Putamen (tissue), 1 donor: Measurements from ENCODE around the gene GP5.

Experiments used
- DNase-seq: peaks from one replicate; pipeline ENCODE4 v3.0.0-alpha.2; 2016; ENCODE audit warnings: low spot score

Gene GP5

DNA sequence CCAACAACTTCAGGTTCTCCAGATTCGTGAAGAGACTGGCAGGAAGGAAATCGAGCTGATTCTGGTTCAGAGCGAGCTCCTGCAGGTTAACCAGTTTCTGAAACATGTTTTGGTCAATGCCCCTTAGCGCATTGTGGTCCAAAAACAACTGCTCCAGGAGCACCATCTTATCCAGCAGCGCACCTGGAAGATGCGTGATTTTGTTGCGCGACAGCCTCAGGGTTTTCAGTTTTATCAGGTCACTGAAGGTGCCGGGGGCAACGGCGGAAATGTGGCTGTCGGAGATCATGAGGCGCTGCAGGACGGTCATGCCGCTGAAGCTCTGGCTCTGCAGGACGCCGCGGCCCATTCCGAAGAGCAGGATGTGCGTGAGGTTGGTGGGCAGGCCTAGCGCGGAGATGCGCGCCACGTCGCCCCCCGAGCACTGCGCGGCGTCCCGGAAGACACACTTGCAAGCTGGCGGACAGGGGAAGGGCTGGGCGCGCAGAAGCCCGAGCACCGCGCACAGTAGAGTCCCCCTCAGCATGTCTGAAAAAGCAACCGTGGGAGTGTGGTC is 1.2 kb downstream of the GP5 start:
- no peak for DNase-seq

DNA sequence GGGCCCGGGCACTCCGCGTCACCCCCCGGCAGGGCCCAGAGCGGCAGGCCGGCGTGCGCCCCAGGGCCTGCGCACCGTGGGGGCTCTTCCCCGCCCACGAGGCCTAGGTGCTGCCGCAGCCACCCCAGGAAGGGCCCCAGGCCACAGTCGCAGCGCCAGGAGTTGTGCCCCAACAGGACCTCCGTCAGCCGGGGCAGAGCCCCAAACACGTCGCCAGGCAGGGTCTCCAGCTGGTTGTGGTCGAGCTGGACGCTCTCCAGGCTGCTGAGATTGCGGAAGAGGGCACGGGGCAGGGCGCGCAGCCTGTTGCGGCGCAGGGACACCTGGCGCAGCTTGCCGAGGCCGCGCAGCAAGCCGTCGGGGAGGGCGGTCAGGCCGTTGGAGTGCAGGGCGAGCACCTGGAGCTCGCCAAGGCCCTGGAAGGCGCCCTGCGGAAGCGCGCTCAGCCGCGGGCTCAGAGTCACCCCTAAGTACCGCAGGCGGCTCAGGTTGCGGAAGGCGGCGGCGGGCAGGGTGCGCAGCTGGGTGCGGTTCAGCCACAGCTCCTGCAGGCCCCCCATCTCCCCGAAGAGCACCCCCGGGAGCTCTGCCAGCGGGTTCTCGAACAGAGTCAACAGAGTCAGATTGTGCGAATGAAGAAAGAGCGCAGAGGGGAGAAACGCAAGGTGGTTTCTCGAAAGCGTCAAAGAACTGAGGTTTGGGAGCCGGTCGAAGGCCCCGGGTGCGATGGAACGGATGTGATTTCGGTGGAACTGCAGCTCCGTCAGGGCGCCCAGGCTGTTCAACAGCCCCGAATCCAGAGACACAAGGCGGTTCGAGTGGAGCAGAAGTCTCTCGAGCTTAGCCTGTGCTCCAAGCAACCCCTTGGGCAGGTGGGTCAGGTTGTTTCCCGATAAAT is 2.0 kb downstream of the GP5 start:
- DNase-seq: no peak

DNA sequence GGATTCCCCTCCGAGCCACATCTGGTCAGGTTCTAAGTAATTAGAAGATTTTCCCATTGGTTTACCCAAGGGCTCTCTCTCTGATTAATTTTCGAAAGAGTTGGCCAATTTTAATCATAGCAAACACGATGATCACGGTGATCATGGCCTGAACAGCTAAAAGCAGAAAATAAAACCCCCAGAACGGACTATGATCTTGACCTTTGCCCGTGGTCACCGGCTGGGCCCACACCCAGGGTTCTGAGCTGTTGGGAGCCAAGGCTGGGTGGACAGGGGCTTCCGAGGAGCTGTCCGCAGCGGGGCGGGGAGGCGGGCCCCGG is 2.6 kb downstream of the GP5 start:
- no peak for DNase-seq

DNA sequence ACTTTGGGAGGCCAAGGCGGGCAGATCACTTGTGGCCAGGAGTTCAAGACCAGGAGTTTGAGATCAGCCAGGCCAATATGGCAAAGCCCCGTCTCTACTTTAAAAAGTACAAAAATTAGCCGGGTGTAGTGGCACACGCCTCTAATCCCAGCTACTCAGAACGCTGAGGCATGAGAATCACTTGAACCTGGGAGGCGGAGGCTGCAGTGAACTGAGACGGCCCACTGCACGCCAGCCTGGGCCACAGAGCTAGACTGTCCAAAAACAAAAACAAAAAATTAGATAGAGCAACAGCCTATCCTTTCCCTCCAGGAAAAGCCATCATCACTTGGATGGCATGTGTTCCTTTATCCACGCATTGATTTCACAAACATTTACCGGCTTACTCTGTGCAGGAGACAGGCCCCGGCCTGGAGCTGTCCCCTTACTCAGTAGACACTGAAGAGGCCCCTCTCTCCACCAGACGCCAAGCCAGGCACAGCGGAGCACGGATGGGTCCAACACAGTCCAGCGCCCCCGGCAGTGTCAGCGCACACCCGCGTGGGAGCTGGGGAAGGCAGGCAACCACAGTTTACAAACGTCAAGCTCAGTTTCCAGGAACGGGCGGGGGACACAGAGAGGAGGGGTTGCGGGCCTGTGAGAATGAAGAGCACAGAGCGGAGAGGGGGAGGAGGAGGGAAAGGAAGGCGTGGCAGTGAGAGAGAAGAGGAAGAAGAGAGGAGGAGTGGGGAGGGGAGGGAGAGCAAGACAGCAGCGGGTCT is 3.1 kb downstream of the GP5 start:
- DNase-seq: peak; percentile 23

DNA sequence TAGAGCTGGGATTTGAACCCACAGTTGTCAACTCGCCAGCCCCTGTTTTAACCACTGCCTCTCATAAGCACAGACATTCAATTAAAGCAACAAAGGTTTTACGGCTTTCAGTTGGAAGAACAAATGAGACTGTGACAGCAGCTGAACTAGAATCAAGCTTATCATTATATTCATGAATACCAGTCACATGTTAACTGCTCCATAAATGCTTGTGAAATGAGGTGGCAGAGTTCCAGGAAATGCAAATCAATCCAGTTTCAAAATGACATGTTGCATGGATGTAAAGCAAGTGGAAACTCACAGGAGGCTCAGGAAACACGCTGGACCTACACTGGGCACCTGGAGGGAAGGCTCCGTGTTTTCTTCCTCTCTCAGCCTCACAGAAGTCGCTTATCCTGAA is 3.9 kb downstream of the GP5 start:
- peak; percentile 59 for DNase-seq

DNA sequence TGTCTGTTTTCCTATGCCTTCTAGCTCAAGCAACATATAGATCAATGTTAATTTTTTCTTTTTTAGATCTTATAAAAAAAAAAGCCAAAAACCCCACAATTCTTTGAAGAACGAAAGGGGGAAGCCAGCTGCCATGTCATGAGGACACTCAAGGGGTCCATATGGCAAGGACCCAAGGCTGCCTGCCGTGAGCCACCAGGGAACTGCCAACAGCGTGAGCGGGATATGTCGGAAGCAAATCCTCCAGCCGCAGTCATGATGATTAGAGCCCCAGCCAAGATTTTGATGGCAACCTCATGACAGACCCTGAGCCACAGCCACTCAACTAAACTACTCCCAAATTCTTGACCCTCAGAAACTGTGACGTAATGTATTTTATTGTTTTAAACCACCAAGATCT is 6.5 kb downstream of the GP5 start:
- no peak for DNase-seq

DNA sequence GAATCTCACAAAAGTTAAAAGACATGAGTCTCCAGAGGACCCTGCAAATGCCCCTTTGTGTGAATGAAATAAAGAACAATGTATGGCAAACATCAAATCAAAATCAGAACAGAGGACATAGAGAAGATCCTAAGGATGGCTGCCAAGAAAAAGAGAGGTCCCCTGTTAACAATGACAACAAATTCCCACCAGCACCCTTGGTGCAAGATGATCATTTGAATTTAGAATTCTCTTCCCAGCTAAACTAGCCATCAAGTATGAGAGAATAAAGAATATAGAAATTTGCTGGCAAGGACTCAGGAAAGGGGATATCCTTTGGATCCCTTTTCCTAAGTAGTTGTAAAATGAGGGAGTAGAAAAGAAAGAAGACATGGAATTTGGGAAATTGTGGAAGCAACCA is 8.2 kb downstream of the GP5 start:
- no peak for DNase-seq

DNA sequence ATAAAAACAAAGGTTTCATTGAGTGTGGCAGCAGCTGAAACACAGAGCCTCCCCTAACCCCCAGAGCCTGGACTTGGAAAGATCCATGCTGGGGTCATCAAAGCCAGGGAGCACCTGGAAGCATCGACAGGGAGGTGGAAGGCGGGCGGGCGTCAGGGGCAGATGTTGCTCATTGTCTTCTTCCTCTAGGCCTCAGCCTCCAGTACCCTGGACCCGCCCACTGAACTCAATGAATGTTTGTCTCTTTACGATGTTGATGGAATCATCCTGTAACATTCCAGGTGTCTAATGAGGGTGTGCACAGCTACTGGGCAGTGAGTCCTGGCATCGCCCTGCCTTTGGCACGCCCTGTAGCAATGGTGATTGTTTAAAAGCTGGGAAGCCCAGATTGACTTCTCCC is 9.8 kb downstream of the GP5 start:
- DNase-seq: no peak

DNA sequence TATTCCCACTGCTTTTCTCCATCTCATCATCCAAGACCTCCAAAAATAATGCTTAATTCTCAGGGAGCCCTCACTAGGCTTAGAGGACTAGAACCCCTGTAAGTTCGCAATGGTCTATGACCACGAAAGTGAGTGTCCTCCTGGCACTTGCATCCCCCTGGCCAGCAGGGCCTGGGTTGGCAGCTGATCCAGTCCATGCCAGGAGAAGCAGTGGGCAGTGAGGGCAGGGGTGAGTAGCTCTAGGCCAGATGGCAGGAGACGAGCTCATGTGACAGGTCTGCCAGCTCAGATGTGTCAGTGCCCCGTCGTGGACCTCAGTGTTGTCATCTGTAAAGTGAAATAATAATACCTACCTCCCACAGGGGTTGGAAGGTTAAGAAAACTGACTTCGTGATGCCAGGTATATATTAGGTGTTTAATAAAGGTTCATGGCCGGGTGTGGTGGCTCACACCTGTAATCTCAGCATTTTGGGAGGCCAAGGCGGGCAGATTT is 11.1 kb downstream of the GP5 start:
- no peak for DNase-seq

DNA sequence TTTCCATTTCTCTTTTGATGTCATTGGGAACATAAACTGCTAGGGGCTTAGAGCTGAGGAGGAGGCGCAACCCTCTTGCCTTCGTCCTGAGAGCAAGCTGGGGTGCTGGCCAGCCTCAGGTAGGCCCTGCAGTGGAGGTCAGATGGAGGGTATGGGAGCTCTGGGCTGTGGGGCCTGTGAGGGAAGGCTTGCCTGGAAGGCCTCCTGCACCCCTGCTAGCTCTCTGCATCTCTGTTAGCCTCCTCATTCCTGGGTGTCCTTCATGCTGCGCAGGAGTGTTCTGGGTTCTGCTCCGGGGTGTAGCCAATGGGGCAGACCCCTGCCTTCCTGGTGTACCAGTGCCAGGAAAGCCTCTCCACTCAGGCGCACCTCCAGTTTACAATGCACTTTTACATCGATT is 11.8 kb downstream of the GP5 start:
- DNase-seq: no peak

DNA sequence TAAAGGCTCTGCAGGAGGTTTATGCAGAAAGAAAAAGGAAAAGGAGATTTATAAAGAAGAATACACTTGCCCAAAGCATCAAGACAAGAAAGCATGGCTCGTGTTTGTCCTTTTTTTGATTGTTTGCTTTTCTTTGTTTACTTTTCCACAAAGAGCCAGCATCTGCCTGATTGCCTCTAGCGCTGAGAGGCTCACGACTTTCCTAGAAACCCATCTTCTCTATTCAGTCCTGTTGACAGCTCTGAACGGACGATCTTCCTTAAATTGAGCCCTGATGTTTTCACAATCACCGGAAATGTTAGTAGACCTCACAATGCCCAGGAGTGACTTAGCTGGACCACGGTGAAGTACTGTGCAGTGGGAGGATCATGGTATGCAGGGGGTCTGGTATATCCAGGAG is 12.4 kb downstream of the GP5 start:
- DNase-seq: no peak

DNA sequence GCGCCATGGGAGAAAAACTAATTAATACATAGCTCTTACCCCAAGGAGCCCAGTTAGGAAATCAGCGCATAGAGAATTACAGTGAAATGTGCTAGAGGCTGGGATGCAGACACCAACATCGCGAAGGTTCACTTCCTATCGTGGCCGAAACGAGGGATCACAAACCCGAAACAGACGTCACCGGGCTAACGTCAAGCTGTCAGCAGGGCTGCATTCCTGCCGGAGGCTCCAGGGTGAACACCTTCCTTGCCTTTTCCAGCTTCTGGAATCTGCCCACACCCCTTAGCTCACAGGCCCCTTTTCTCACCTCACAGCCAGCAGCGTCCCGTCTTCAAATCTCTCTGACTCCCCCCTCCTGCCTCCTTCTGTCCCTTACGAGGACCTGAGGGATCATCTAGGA is 13.0 kb downstream of the GP5 start:
- no peak for DNase-seq

DNA sequence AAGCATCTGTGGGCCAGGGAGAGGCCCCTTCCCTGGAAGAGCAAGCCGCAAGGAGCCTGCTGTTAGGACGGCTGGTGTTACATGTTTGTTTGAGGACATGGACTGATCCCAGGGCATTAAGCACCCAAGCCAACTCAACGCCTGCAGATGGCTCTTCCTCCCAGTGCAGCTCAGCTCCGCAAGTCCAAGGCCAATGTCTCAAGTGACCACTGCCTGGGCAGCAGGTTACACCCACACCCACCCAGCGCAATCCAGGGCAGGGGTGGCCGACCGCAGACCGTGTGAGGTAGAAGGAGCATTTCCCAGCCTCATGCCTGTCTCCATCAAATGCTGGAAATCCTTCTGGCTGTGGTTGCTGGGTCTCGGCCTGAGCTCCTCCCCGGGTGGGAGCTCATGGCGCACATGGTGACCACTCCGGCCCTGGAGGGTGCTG is 14.5 kb downstream of the GP5 start:
- DNase-seq: no peak

DNA sequence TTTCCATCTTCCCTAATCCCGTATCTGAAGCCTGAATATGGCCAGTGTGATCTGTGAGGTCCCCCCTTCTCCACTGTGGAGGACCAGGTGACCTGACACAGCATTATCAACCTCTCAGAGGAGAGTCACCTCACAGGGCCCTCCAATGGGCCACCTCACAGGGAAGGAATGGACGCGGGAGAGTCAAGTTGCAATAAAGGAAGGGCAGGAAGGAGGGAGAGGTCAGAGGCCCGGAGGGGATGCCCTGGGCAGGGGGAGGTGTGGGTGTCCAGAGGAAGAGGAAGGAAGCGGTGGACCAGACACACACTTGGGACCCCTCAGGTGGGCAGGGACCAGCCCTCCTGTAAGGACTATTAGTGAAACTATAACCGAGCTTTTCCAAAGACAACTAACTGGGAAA is 14.9 kb downstream of the GP5 start:
- DNase-seq: no peak

DNA sequence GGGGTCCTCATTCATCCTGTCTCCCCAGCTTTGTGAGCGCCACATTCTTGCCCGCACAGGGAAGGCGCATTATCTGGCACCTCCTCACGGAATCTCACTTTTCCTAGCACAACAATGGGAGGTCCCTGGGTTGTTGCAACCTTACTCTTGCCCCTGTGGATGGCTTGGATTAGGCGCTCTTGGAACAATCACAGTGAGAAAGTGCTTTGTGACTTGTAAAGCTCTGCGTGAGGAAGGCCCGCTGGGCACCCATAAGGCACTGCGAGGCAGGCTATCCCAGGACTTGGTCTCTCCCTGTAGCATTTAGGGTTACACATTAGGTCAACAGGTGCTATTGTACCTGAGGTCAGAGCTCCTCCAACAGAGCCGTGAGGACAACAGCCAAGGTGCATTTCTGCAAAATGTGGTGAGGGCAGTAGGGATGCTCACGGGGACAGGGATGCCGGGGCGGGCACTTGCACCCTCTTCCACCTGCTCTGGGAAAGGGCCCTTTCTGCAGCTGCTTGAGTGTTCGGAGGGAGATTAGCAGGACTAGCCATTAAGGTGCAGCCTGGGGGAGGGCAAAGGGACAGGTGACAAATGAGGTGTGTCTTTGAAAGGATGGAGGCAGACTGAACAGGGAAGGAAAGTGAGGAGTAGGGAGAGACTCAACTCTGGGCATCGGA is 15.7 kb downstream of the GP5 start:
- DNase-seq: no peak

DNA sequence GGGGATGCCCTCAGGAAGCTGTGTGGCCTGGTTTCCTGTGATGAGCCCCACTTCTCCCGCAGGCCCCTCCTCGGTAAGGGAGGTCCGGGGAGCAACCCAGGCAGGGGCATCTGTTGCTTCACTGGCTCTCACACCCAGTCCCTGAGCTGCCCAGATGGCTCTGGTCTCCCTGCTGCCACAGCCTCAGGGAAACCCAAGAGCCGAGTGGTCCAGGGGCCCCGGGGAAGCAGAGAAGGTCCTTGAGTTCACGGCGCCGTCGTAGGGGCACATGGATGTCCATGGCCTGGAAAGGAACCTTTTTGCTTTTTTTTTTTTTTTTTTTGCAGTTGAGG is 16.2 kb downstream of the GP5 start:
- DNase-seq: no peak

DNA sequence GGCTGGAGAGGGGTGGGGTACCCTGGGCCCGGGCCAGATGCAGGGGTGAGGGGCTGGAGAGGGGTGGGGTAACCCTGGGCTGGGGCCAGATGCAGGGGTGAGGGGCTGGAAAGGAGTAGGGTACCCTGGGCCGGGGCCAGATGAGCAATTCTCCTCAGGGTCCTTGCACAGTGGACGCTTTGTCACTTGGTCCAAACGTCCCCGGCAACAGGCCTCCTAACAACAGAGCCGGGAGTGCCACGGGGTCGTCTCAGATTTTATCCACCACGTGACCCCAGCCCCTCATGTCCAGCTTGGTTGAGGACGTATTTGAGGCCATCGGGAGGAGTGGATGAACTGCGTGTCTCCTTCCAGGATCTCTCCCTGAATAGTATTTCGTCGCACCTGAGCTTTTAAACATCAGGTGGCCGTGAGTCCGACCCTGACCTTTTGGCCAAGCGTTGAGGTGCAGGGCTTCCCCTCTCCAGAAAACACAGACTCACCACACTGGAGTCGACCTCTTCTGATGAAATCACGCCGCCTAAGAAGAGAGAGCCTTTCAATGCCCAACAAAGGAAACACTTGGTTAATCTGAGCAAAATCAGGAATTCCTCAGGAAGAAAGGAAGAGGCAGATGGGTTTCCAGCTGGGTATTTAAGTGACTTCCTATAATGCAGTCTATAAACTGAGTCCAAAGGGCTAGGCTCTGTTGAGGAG is 16.7 kb downstream of the GP5 start:
- DNase-seq: no peak

DNA sequence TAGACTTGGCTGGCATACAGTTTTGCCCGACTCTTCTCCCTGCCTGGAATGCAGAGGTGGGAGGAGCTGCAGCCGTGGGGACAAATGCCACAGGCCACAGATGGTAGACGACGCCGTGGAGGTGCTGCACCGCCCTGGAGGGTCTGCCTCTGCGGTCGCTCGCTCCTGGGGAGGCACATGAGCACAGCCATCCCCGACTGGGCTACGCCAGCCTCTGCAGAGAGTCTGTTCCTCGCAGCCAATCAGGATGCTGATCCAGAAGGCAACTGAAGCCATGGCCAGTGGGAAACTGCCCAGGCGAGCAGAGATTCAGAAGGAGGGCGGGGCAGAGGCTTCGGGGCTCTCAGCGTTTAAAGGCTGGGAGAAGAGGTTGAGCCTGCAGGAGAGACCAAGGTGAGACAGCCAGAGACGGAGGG is 17.6 kb downstream of the GP5 start:
- DNase-seq: no peak

DNA sequence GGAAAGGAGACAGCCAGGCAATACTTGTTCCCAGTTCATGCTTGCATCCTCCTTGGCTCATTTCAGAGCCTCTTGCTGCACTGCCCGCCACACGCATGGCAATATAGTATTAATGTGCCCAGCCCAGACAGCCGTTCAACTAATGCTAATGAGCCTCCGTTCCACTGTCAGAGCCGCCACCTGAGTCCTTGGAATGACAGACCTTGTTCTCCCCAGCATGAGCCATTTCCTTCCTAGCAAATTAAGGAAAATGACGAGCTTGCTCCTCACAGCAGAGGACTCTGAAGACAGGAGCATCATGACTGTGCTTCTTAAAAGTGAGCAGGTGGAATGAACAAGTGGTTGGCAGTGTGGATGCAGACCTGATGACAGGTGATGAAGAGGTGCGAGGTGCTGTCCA is 18.7 kb downstream of the GP5 start:
- no peak for DNase-seq

DNA sequence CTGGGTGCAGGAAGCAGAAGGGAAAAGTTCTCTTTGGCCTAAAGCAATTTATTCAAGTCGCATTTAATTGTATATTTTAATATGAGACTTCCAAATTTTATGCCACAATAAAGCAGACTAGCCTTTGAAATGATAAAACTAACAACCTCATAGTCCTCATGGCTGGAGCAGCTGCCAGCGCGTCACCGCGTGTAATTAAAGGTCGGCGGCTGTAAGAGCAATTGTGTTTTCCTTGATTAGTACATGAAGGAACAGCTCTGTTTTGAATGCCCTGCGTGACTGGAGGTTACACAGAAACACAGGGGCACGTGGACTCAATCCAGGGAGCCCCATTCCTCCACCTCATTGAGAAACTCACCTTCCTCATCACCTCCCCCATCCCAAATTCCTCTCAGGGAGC is 19.4 kb downstream of the GP5 start:
- DNase-seq: no peak

DNA sequence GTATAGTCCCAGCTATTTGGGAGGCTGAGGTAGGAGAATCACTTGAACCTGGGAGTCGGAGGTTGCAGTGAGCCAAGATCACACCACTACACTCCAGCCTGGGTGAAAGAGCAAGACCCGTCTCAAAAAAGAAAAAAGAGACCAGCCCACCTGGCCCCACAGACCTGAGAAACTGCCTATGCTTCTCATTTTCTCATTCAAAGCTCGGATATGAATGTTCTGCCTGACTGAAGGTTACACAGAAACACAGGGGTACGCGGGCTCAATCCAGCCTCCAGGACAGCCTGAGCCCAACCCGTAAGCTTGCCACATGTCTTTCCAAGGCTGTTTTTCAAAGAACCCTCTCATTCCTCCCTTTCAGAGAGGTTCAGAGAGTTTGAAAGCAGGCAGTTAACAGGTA is 19.8 kb downstream of the GP5 start:
- no peak for DNase-seq

DNA sequence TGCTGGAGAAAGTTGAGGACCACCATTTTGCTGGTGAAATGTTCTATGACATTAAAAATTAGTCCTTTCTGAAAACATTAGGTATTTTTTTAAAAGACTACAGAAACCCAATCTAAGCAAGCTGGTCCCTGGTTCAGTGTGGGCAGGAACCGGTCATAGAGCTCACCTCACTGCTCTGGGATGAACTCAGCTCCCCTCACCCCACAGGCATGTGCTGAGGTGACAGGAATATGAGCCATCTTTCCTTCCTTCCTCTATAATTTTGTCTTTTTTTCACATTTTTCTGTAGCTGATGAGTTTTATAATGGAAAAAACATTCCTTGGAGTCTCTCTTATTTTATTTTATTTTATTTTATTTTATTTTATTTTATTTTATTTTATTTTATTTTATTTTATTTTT is 21.4 kb downstream of the GP5 start:
- no peak for DNase-seq
